WTC11 (cell line): Measurements from ENCODE around the gene SNX13. TPM values are rescaled to one million over a fixed set of nuclear protein-coding genes. Genes with fewer than 3 reads are reported as not detected.

ENCODE experiments used
- ATAC-seq: fragments of 200-7000 bp; cut with Tn5 transposase; 2 replicates; pipeline ENCODE4 v1.10.0; 2021; ENCODE audit warnings: mild to moderate bottlenecking, moderate library complexity
- CTCF ChIA-PET: fragments of 300-600 bp; sonication (Branson Sonifier 250); formaldehyde crosslinking; loops from one replicate; lab custom pipeline; 2021; ENCODE audit warnings: antibody characterized with exemption; lab: Charles Lee
- POLR2A ChIA-PET: fragments of 350-600 bp; sonication (Branson Sonifier 250); formaldehyde crosslinking; loops from one replicate; lab custom pipeline; 2021; ENCODE audit warnings: antibody characterized with exemption; lab: Charles Lee
- DNase-seq: peaks from one replicate; pipeline ENCODE4 v3.0.0; 2021; ENCODE audit warnings: low spot score
- H3K27ac Mint-ChIP-seq: 2 replicates; pipeline ENCODE4 v1.8.0; 2021; ENCODE audit warnings: mixed read lengths
- H3K27me3 Mint-ChIP-seq: 2 replicates; pipeline ENCODE4 v1.8.0; 2021; ENCODE audit warnings: low read depth, mild to moderate bottlenecking, moderate library complexity, mixed read lengths
- H3K36me3 Mint-ChIP-seq: 2 replicates; pipeline ENCODE4 v1.8.0; 2021; ENCODE audit warnings: mixed read lengths
- H3K4me1 Mint-ChIP-seq: 2 replicates; pipeline ENCODE4 v1.8.0; 2022; ENCODE audit warnings: mixed read lengths
- H3K4me3 Mint-ChIP-seq: 2 replicates; pipeline ENCODE4 v1.8.0; 2021; ENCODE audit warnings: mild to moderate bottlenecking, moderate library complexity, mixed read lengths
- H3K9me3 Mint-ChIP-seq: 2 replicates; pipeline ENCODE4 v1.8.0; 2021; ENCODE audit warnings: mixed read lengths
- CBFB ChIP-seq: sonication (generic); formaldehyde crosslinking; IDR thresholded peaks from 2 replicates; pipeline ENCODE4 v1.8.1; 2022; ENCODE audit warnings: mild to moderate bottlenecking, low read depth, missing genetic modification reagents
- CREM ChIP-seq: sonication (generic); formaldehyde crosslinking; IDR thresholded peaks from 2 replicates; pipeline ENCODE4 v1.8.1; 2022; ENCODE audit warnings: mild to moderate bottlenecking, missing genetic modification reagents, moderate library complexity
- ETV6 ChIP-seq: sonication (generic); formaldehyde crosslinking; IDR thresholded peaks from 2 replicates; pipeline ENCODE4 v1.8.1; 2022; ENCODE audit warnings: mild to moderate bottlenecking, missing genetic modification reagents
- GTF2I ChIP-seq: fragments of 250-450 bp; sonication (Bioruptor Pico); conservative IDR thresholded peaks from 2 replicates; pipeline ENCODE4 v1.4.0; 2021; ENCODE audit warnings: mild to moderate bottlenecking
- HMGA2 ChIP-seq: fragments of 250-450 bp; sonication (Bioruptor Pico); IDR thresholded peaks from 2 replicates; pipeline ENCODE4 v1.4.0; 2021; ENCODE audit warnings: mild to moderate bottlenecking, moderate library complexity
- JAZF1 ChIP-seq: fragments of 250-450 bp; sonication (Bioruptor Pico); IDR thresholded peaks from 2 replicates; pipeline ENCODE4 v1.9.0; 2021; ENCODE audit warnings: moderate library complexity, mild to moderate bottlenecking, inconsistent platforms
- MYBL2 ChIP-seq: sonication (generic); formaldehyde crosslinking; IDR thresholded peaks from 2 replicates; pipeline ENCODE4 v1.8.1; 2023; ENCODE audit warnings: mild to moderate bottlenecking, moderate library complexity, missing genetic modification reagents
- NR2C2 ChIP-seq: sonication (generic); formaldehyde crosslinking; IDR thresholded peaks from 2 replicates; pipeline ENCODE4 v1.8.0; 2022; ENCODE audit warnings: mild to moderate bottlenecking, missing genetic modification reagents
- NR3C1 ChIP-seq: sonication (generic); formaldehyde crosslinking; conservative IDR thresholded peaks from 2 replicates; pipeline ENCODE4 v1.8.1; 2023; ENCODE audit warnings: low read depth, mild to moderate bottlenecking, missing genetic modification reagents
- PRRX2 ChIP-seq: fragments of 250-450 bp; sonication (Bioruptor Pico); IDR thresholded peaks from 2 replicates; pipeline ENCODE4 v1.8.0; 2021; ENCODE audit warnings: mild to moderate bottlenecking
- SMAD3 ChIP-seq: sonication (generic); formaldehyde crosslinking; IDR thresholded peaks from 2 replicates; pipeline ENCODE4 v1.8.0; 2022; ENCODE audit warnings: missing genetic modification reagents, mild to moderate bottlenecking, borderline replicate concordance
- SMAD4 ChIP-seq: sonication (generic); formaldehyde crosslinking; IDR thresholded peaks from 2 replicates; pipeline ENCODE4 v1.8.0; 2022; ENCODE audit warnings: mild to moderate bottlenecking, missing genetic modification reagents
- SOX15 ChIP-seq: fragments of 250-450 bp; sonication (Bioruptor Pico); IDR thresholded peaks from 2 replicates; pipeline ENCODE4 v1.9.0; 2021; ENCODE audit warnings: mild to moderate bottlenecking
- SP1 ChIP-seq: sonication (generic); formaldehyde crosslinking; conservative IDR thresholded peaks from 2 replicates; pipeline ENCODE4 v1.8.1; 2022; ENCODE audit warnings: missing genetic modification reagents
- TEAD4 ChIP-seq: sonication (generic); formaldehyde crosslinking; IDR thresholded peaks from 2 replicates; pipeline ENCODE4 v1.8.0; 2022; ENCODE audit warnings: mild to moderate bottlenecking, missing genetic modification reagents
- ZNF121 ChIP-seq: sonication (generic); formaldehyde crosslinking; IDR thresholded peaks from 2 replicates; pipeline ENCODE4 v1.8.0; 2023; ENCODE audit warnings: missing genetic modification reagents
- ZNF671 ChIP-seq: fragments of 250-450 bp; sonication (Bioruptor Pico); IDR thresholded peaks from 2 replicates; pipeline ENCODE4 v1.8.0; 2021; ENCODE audit warnings: mild to moderate bottlenecking
- total RNA-seq: library from RNA; stranded (reverse); gene quantifications from 3 replicates; pipeline ENCODE4 v1.2.3, GENCODE V29; 2021
- TF ChIP-seq, protein P1 (sequence below): sonication (generic); formaldehyde crosslinking; IDR thresholded peaks from 2 replicates; pipeline ENCODE4 v1.8.1; 2022; ENCODE audit warnings: missing genetic modification reagents, borderline replicate concordance
- TF ChIP-seq, protein P2 (sequence below): sonication (generic); formaldehyde crosslinking; IDR thresholded peaks from 2 replicates; pipeline ENCODE4 v1.8.1; 2023; ENCODE audit warnings: mild to moderate bottlenecking, missing genetic modification reagents, moderate library complexity
- TF ChIP-seq, protein P3 (sequence below): sonication (generic); formaldehyde crosslinking; IDR thresholded peaks from 2 replicates; pipeline ENCODE4 v1.8.1; 2023; ENCODE audit warnings: mild to moderate bottlenecking, moderate library complexity, missing genetic modification reagents
- TF ChIP-seq, protein P4 (sequence below): sonication (generic); formaldehyde crosslinking; IDR thresholded peaks from 2 replicates; pipeline ENCODE4 v1.8.1; 2023; ENCODE audit warnings: mild to moderate bottlenecking, missing genetic modification reagents
- TF ChIP-seq, protein P5 (sequence below): sonication (generic); formaldehyde crosslinking; IDR thresholded peaks from 2 replicates; pipeline ENCODE4 v1.8.0; 2022; ENCODE audit warnings: missing genetic modification reagents

Gene SNX13
- total RNA-seq, 1 experiment from 2014 or later, result 27.5 TPM

DNA sequence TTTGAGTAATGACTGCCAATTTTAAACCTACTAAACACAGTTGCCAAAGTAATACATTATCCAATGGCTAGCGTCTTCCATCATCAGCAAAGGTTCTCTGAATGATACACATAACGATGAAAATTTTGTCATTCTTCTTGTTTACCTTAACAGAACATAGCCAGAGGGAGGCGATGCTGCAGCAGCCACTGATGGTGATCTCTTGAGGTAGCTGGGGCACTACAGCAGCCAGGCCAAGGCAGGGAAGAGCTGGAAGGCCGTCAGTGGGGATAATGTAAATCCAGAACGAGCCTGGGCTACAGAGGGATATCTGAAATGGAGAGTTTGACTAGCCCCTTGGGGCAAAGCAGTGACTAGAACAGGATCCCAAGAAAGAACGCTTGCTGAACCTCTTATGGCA lies 48.6 kb upstream of the SNX13 start:
- H3K4me1 Mint-ChIP-seq, result peaks cover 6% of the 10 kb centered on the region
- no peaks in the 10 kb centered on the region for H3K9me3 Mint-ChIP-seq
- DNase-seq (no peak), ATAC-seq (no peak; the same call in 1 of the 2 replicates)
- no peak for TF ChIP-seq ZNF671 (CRISPR knock-in tag)
- TF ChIP-seq, protein P1, sequence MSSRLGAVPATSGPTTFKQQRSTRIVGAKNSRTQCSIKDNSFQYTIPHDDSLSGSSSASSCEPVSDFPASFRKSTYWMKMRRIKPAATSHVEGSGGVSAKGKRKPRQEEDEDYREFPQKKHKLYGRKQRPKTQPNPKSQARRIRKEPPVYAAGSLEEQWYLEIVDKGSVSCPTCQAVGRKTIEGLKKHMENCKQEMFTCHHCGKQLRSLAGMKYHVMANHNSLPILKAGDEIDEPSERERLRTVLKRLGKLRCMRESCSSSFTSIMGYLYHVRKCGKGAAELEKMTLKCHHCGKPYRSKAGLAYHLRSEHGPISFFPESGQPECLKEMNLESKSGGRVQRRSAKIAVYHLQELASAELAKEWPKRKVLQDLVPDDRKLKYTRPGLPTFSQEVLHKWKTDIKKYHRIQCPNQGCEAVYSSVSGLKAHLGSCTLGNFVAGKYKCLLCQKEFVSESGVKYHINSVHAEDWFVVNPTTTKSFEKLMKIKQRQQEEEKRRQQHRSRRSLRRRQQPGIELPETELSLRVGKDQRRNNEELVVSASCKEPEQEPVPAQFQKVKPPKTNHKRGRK (CRISPR knock-in tag), result no peak
- TF ChIP-seq GTF2I (CRISPR knock-in tag), result no peak
- no peak for TF ChIP-seq SMAD4 (CRISPR knock-in tag)
- no peak for TF ChIP-seq SP1 (CRISPR knock-in tag)
- no peak for TF ChIP-seq HMGA2 (CRISPR knock-in tag)
- TF ChIP-seq, protein P2, sequence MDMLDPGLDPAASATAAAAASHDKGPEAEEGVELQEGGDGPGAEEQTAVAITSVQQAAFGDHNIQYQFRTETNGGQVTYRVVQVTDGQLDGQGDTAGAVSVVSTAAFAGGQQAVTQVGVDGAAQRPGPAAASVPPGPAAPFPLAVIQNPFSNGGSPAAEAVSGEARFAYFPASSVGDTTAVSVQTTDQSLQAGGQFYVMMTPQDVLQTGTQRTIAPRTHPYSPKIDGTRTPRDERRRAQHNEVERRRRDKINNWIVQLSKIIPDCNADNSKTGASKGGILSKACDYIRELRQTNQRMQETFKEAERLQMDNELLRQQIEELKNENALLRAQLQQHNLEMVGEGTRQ (CRISPR knock-in tag), result no peak
- no peak for TF ChIP-seq SOX15 (CRISPR knock-in tag)
- TF ChIP-seq NR2C2 (CRISPR knock-in tag), result no peak
- H3K4me3 Mint-ChIP-seq, result no peak overlapping the region
- no peak overlapping the region for H3K27ac Mint-ChIP-seq
- no peaks in the 10 kb centered on the region; the same call in 1 of the 2 replicates for H3K27me3 Mint-ChIP-seq
- no peaks in the 10 kb centered on the region for H3K36me3 Mint-ChIP-seq
- POLR2A ChIA-PET, result no interaction called here
- CTCF ChIA-PET, result interaction anchor here (1.0 to 6.2 kb wide), 7 partner anchors 15 to 307 kb away, joined by 3 to 96 read pairs (median 4); no protein-coding TSS in a partner anchor

DNA sequence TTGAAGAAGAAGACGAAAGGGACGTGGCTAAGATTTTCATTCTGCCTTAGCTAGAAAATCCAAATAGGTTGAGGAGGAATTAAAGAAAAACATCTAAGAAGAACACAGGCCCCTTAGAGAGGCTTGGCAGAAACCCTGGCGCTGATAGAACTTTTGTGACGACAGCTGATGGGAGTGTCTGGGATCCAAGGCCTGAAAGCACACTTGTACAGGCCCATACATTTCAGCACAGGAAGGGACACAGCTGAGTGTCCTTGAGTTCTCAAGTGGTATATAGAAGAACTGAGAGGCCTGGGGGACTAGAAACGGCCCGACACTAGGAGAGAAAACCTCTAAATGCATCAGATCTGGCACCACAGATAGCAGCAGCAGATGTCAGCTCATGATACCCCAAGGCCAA lies 47.8 kb upstream of the SNX13 start:
- TF ChIP-seq ETV6 (CRISPR knock-in tag) (no peak), SOX15 (CRISPR knock-in tag) (no peak), PRRX2 (CRISPR knock-in tag) (no peak), ZNF121 (CRISPR knock-in tag) (no peak), TEAD4 (CRISPR knock-in tag) (no peak), SMAD3 (CRISPR knock-in tag) (no peak), CREM (CRISPR knock-in tag) (no peak), JAZF1 (no peak), MYBL2 (CRISPR knock-in tag) (no peak), CBFB (CRISPR knock-in tag) (no peak), NR3C1 (CRISPR knock-in tag) (no peak)
- TF ChIP-seq, protein P3, sequence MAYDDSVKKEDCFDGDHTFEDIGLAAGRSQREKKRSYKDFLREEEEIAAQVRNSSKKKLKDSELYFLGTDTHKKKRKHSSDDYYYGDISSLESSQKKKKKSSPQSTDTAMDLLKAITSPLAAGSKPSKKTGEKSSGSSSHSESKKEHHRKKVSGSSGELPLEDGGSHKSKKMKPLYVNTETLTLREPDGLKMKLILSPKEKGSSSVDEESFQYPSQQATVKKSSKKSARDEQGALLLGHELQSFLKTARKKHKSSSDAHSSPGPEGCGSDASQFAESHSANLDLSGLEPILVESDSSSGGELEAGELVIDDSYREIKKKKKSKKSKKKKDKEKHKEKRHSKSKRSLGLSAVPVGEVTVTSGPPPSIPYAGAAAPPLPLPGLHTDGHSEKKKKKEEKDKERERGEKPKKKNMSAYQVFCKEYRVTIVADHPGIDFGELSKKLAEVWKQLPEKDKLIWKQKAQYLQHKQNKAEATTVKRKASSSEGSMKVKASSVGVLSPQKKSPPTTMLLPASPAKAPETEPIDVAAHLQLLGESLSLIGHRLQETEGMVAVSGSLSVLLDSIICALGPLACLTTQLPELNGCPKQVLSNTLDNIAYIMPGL, result no peak
- TF ChIP-seq, protein P4, sequence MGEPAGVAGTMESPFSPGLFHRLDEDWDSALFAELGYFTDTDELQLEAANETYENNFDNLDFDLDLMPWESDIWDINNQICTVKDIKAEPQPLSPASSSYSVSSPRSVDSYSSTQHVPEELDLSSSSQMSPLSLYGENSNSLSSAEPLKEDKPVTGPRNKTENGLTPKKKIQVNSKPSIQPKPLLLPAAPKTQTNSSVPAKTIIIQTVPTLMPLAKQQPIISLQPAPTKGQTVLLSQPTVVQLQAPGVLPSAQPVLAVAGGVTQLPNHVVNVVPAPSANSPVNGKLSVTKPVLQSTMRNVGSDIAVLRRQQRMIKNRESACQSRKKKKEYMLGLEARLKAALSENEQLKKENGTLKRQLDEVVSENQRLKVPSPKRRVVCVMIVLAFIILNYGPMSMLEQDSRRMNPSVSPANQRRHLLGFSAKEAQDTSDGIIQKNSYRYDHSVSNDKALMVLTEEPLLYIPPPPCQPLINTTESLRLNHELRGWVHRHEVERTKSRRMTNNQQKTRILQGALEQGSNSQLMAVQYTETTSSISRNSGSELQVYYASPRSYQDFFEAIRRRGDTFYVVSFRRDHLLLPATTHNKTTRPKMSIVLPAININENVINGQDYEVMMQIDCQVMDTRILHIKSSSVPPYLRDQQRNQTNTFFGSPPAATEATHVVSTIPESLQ (CRISPR knock-in tag), result no peak
- TF ChIP-seq, protein P5, sequence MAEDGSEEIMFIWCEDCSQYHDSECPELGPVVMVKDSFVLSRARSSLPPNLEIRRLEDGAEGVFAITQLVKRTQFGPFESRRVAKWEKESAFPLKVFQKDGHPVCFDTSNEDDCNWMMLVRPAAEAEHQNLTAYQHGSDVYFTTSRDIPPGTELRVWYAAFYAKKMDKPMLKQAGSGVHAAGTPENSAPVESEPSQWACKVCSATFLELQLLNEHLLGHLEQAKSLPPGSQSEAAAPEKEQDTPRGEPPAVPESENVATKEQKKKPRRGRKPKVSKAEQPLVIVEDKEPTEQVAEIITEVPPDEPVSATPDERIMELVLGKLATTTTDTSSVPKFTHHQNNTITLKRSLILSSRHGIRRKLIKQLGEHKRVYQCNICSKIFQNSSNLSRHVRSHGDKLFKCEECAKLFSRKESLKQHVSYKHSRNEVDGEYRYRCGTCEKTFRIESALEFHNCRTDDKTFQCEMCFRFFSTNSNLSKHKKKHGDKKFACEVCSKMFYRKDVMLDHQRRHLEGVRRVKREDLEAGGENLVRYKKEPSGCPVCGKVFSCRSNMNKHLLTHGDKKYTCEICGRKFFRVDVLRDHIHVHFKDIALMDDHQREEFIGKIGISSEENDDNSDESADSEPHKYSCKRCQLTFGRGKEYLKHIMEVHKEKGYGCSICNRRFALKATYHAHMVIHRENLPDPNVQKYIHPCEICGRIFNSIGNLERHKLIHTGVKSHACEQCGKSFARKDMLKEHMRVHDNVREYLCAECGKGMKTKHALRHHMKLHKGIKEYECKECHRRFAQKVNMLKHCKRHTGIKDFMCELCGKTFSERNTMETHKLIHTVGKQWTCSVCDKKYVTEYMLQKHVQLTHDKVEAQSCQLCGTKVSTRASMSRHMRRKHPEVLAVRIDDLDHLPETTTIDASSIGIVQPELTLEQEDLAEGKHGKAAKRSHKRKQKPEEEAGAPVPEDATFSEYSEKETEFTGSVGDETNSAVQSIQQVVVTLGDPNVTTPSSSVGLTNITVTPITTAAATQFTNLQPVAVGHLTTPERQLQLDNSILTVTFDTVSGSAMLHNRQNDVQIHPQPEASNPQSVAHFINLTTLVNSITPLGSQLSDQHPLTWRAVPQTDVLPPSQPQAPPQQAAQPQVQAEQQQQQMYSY (CRISPR knock-in tag), result no peak
- TF ChIP-seq, all 79 proteins: peak for 0
- Mint-ChIP-seq H3K27ac (no peak overlapping the region), H3K9me3 (no peaks in the 10 kb centered on the region), H3K27me3 (no peaks in the 10 kb centered on the region; the same call in 1 of the 2 replicates), H3K4me3 (no peak overlapping the region), H3K4me1 (peaks cover 6% of the 10 kb centered on the region), H3K36me3 (no peaks in the 10 kb centered on the region)
- ChIA-PET POLR2A (no interaction called here), CTCF (interaction anchor here (1.1 to 2.2 kb wide), 4 partner anchors 76 to 307 kb away, joined by 3 to 5 read pairs (median 4); no protein-coding TSS in a partner anchor)
- ATAC-seq, result no peak
- DNase-seq, result no peak
